HG02981 (cell line): ENCODE results near the gene PNLIPRP3.

Experiments used
- ATAC-seq: cut with Tn5 transposase; IDR thresholded peaks from one replicate; pipeline ENCODE4 v1.9.1; 2021; ENCODE audit warnings: mild to moderate bottlenecking, moderate library complexity; ENCODE audit not compliant: unreplicated experiment

PNLIPRP3 gene

GRCh38 chr10:116490028-116490662 lies 62.5 kb downstream of the PNLIPRP3 start:
- peak; percentile 60 for ATAC-seq

DNA sequence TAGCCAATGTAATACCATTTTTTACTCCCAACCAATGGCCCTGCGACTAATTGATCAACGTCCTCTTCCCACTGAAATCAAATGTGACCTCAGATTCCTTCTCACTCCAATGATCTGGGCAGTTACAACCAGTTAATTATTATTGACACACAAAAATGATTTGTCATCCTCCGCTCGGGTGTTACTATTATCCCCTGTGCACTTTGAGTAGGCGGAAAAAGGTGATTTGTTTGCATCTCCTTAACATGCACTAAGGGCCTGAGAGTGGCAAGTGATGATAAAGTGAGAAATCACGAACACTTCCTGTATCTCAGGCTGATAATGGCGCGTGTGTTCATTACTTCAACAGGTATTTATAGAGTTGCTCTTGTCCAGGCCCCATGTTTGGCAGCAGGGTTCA lies 77.1 kb downstream of the PNLIPRP3 start:
- no peak for ATAC-seq

DNA sequence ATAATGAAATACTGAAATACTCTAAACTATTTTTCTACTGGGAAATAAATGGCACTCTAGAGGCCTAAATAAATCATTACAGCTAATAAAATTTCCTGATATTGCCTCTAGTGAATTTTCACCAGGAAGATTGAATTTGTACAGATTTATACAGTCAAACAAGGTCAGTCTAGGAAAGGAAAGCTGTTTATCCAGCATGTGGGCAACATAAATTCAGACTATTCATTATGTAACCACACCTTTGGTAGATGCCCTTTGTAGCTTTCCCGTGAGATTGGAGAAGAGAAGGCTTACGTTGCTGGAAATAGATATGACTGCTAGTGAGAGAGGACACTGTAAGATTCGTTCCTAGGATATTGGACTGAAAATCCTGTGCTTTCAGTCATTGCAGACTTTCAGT lies 82.9 kb downstream of the PNLIPRP3 start:
- no peak for ATAC-seq

DNA sequence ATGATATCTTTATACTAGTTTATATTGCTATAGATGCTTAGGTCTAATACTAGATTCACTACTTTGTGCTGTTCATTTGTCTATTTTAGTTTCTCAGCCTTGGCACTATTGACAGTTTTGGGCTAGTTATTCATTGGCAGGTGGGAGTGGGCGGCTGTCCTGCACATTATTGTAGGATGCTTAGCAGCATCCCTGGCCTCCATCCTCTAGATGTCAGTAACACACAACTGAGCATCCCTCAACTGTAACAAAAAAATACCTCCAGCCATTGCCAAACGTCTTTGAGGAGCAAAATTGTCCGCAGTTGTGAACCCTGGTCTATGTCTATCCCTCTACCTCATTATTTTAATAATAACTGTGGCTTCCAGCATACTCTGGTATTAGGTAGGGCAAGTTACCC lies 83.7 kb downstream of the PNLIPRP3 start:
- ATAC-seq, result no peak

DNA sequence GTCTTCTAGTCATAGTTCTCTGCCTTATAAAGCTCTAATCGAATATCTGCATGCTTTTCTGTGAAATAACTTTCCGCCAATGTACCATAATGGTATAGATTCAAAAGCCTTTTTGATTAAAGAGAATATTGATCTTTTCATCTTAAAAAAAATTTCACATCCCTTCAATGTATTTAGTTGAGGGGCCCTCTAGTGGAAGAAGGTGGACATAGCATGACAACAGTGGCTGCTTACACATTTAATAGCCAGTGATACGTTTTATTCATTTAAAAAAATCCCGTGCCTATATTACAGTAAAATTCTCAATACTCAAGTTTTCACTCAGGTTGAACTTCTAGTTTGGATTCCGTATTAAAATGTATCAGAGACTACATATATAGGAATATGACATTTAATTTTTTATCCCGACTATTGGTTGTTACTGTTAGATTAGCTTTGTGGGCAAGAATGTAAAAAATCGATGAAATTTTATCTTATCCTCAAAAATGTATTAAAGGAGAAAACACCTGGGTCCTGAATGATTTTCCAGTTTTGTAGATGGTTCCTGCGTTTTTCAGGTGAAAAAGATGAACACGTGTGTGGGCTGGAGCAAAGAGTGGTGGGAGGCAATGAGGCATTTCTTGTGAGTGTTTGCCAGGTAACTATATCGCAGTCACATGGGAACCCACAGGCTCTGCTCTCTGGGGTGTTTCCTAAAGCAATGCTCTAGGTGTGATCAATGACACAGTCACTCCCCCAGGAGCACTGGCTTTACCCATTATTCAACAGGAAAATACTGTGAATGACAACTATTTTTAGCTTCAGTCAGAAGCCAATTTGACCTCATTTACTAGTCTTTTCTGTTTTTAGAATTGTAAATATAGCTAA lies 94.0 kb downstream of the PNLIPRP3 start:
- peak; percentile 82 for ATAC-seq

DNA sequence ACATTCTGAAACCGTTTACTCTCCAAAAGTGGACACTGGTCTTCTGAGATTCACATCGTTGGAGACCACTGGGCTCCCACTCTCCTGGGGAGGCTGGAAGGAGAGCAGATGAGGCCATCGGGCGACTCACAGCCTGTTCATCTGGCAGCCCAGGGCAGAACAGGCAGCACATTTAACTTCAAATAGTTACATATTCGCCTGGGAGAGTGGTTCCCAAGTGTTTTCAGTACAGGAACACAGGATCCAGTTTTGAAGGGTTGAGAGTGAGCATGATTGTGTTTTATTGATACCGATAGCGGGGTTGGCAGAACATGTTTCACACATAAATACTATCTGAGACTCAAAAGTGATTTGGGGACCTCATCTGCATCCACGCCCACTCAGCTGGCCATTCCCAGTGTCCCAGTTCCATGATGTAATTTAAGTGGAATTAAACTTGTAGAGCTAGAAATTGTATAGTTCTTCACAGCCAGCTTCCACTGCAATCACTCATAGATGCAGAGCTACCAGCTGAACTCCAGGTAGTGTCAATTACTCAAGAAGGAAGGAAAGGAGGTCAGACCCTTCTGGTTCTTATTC lies 95.2 kb downstream of the PNLIPRP3 start:
- no peak for ATAC-seq

DNA sequence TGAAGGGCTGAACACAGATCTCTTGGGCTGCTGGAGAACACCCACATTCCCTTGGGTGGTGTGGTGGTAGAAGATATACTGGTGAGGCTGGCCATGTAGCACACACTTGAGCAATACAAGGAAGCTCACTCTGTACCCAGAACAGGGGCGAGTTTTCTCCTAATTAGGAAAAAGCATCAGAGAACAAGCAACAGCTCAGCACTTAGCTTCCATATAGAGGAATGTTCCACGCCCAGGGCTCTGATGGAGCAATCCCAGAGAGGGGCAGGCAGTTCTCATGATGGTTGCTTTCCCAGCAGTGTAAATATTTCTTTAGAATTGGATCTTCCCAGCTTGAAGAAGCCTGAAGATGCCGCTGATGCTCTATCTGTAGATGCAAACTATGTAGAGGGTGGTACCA lies 97.1 kb downstream of the PNLIPRP3 start:
- ATAC-seq, result no peak

GRCh38 chr10:116526219-116526618 lies 98.6 kb downstream of the PNLIPRP3 start:
- no peak for ATAC-seq
